ENCODE data around the gene NR1H3. TPM values are rescaled to one million over a fixed set of nuclear protein-coding genes. Genes with fewer than 3 reads are reported as not detected.
A peak's percentile ranks its signal among the peaks of the same experiment; 100 is the strongest.

Gene NR1H3
- total RNA-seq, 1 donor from 2014 or later, result 25.8 TPM

DNA sequence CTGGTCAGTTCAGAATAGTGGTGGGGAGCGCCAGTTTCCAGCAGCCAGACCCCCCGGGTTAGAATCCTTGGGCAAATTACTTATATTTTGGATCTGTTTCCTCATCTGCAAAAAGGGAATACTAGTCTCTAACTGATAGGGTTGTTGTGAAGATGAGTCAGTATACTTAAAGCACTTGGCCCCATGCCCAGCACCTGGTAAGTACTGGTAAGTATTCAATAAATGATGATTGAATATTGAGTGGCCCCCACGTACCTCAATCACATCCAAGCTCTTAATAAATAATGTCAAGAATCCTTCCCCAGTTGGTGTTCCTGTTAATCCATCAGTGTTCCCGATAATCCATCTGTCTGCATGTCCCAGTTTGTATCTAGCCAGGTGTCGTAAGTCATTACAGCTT is 21.3 kb upstream of the NR1H3 start:
- no peak for DNase-seq (ENCODE audit: low spot score, unreplicated experiment)
- Mint-ChIP-seq H3K36me3 (ENCODE audit: insufficient read depth) (peaks cover 8% of the 10 kb centered on the region), H3K9me3 (ENCODE audit: low read depth) (no peaks in the 10 kb centered on the region), H3K4me3 (ENCODE audit: low read depth) (no peak overlapping the region), H3K27me3 (no peaks in the 10 kb centered on the region), H3K4me1 (ENCODE audit: low read depth) (no peaks in the 10 kb centered on the region), H3K27ac (no peak overlapping the region)
- TF ChIP-seq, protein P1, sequence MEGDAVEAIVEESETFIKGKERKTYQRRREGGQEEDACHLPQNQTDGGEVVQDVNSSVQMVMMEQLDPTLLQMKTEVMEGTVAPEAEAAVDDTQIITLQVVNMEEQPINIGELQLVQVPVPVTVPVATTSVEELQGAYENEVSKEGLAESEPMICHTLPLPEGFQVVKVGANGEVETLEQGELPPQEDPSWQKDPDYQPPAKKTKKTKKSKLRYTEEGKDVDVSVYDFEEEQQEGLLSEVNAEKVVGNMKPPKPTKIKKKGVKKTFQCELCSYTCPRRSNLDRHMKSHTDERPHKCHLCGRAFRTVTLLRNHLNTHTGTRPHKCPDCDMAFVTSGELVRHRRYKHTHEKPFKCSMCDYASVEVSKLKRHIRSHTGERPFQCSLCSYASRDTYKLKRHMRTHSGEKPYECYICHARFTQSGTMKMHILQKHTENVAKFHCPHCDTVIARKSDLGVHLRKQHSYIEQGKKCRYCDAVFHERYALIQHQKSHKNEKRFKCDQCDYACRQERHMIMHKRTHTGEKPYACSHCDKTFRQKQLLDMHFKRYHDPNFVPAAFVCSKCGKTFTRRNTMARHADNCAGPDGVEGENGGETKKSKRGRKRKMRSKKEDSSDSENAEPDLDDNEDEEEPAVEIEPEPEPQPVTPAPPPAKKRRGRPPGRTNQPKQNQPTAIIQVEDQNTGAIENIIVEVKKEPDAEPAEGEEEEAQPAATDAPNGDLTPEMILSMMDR (IDR thresholded peaks at IDR 0.05; ENCODE audit: unreplicated experiment), result no peak

DNA sequence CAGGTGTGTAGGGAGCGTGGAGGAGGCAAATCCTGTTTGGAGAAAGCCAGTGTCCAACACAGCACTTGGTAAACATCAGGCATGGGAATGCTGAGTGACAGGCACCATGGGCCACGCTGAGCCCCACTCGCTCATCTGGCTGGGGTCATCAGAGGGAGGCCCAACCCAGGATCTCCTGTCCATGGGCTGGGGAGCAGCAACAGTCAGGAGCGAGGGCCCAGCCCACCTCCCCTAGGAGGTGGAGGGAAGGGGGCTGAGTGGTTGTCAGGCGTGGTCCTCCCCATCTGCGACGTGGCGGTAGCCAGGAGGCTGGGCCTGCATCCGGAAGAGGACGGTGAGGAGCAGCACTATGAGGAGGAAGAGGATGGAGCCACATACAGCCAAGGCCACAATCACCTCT is 17.9 kb upstream of the NR1H3 start:
- H3K36me3 Mint-ChIP-seq (ENCODE audit: insufficient read depth), result peaks cover 24% of the 10 kb centered on the region
- H3K27me3 Mint-ChIP-seq, result no peaks in the 10 kb centered on the region
- H3K4me1 Mint-ChIP-seq (ENCODE audit: low read depth), result no peaks in the 10 kb centered on the region
- TF ChIP-seq, protein P1 (IDR thresholded peaks at IDR 0.05; ENCODE audit: unreplicated experiment), result no peak
- no peak overlapping the region for H3K27ac Mint-ChIP-seq
- DNase-seq (ENCODE audit: low spot score, unreplicated experiment), result no peak
- no peak overlapping the region for H3K4me3 Mint-ChIP-seq (ENCODE audit: low read depth)
- H3K9me3 Mint-ChIP-seq (ENCODE audit: low read depth), result no peaks in the 10 kb centered on the region

DNA sequence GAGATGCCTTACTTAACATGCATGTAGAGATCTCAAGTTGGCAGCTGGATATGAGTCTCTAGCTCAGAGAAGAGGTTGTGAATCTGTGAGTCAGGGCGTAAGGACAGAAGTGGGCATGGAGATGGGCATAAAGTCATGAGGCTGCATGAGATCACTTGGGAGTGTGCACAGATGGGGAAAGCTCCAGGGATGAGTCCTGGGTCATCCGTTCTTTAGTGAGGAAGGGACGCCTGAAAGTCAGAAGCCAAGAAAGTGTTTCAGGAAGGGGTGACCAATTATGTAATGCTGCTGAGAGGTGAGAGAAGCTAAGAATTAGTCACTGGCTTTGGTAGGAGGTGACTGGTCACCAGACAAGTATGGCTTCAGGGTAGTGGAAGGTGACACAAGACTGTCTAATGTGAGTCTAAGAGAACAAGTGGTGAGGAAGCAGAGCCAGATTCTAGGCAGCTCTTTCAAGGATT is 15.9 kb upstream of the NR1H3 start:
- H3K4me3 Mint-ChIP-seq (ENCODE audit: low read depth), result no peak overlapping the region
- no peaks in the 10 kb centered on the region for H3K4me1 Mint-ChIP-seq (ENCODE audit: low read depth)
- H3K36me3 Mint-ChIP-seq (ENCODE audit: insufficient read depth), result peaks cover 23% of the 10 kb centered on the region
- no peak overlapping the region for H3K27ac Mint-ChIP-seq
- TF ChIP-seq, protein P1 (IDR thresholded peaks at IDR 0.05; ENCODE audit: unreplicated experiment), result no peak
- no peak for DNase-seq (ENCODE audit: low spot score, unreplicated experiment)
- H3K9me3 Mint-ChIP-seq (ENCODE audit: low read depth), result no peaks in the 10 kb centered on the region
- no peaks in the 10 kb centered on the region for H3K27me3 Mint-ChIP-seq

DNA sequence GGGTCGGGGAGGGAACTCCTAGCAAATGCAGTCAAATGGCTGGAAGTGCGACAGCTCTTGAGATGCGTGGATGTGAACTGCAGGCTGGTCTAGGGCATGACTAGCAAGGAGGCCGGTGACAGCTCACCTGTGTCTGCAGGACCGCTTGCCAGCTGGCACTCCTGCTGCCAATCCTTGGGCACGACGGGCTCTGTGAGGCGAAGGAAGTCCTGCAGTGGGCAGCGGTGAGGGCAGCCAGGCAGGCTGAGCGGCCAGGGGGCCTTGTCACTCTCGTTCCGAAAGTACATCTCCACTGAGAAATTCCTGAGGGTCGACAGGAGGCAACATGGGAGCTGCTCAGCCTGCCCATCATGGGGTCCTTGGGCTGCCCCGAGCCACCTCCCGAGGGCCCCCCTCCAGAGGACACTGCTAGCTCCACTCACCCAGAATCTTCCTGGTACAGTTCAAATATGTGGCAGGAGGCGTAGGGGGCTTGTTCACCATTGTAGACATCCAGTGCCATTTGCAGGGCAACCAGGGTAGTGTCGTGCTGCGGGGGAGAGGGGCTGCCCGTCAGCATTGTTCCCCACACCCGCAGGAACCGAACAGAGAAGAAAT is 15.1 kb upstream of the NR1H3 start:
- Mint-ChIP-seq H3K27ac (peak overlapping the region; percentile 34), H3K9me3 (ENCODE audit: low read depth) (no peaks in the 10 kb centered on the region), H3K27me3 (no peaks in the 10 kb centered on the region), H3K4me3 (ENCODE audit: low read depth) (no peak overlapping the region), H3K36me3 (ENCODE audit: insufficient read depth) (peaks cover 23% of the 10 kb centered on the region), H3K4me1 (ENCODE audit: low read depth) (peaks cover under 1% of the 10 kb centered on the region)
- no peak for DNase-seq (ENCODE audit: low spot score, unreplicated experiment)
- TF ChIP-seq, protein P1 (IDR thresholded peaks at IDR 0.05; ENCODE audit: unreplicated experiment), result no peak

DNA sequence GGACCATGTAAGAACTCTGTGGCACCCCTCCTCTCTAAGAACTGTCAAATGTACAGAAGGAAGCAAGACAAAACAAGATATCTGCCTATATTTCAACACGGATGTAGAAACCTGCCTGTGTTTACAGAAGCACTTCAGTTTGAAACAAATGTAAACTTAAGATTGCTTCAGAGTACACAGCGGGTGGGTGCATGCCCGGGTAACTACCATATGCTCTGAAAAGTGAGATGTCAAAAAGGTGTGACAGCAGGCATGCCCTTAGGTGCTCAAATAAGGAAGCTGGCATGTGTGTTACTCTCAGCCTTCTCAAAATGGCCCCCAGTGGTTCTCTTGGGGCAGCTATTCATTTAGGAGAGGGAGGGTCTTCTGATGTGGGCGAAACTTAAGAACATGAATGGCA is 14.3 kb upstream of the NR1H3 start:
- no peaks in the 10 kb centered on the region for H3K9me3 Mint-ChIP-seq (ENCODE audit: low read depth)
- H3K4me1 Mint-ChIP-seq (ENCODE audit: low read depth), result peaks cover 6% of the 10 kb centered on the region
- peaks cover 23% of the 10 kb centered on the region for H3K36me3 Mint-ChIP-seq (ENCODE audit: insufficient read depth)
- peak overlapping the region; percentile 12 for H3K27ac Mint-ChIP-seq
- H3K4me3 Mint-ChIP-seq (ENCODE audit: low read depth), result no peak overlapping the region
- no peaks in the 10 kb centered on the region for H3K27me3 Mint-ChIP-seq
- no peak for DNase-seq (ENCODE audit: low spot score, unreplicated experiment)
- TF ChIP-seq, protein P1 (IDR thresholded peaks at IDR 0.05; ENCODE audit: unreplicated experiment), result no peak

Measured in progenitor cell of endocrine pancreas (in vitro differentiated cells).